NOMO-1 treated with DMSO at 0.1 percent for 48 hours (cell line): ENCODE results near the gene ZC3HAV1.
"Not testable (repeated sequence)": the region's sequence is repeated elsewhere in the genome, so short reads cannot be mapped to it uniquely, and the experiment has no call there.

ENCODE experiments used
- DNase-seq: peaks from one replicate; lab custom pipeline; 2025; ENCODE audit not compliant: unreplicated experiment; lab: John Stamatoyannopoulos, UW

ZC3HAV1 gene

GRCh38 chr7:139055674-139056073 lies 53.8 kb downstream of the ZC3HAV1 start:
- DNase-seq = no peak

- not testable (repeated sequence) for DNase-seq
Observed at GRCh38 chr7:139054656-139055055, 54.9 kb downstream of the ZC3HAV1 start.

GRCh38 chr7:139054101-139054500 lies 55.4 kb downstream of the ZC3HAV1 start:
- DNase-seq = no peak

- DNase-seq = no peak
Observed at GRCh38 chr7:139051655-139052054, 57.9 kb downstream of the ZC3HAV1 start.

GRCh38 chr7:139049936-139050335 lies 59.6 kb downstream of the ZC3HAV1 start:
- DNase-seq = no peak

GRCh38 chr7:139049111-139049510 lies 60.4 kb downstream of the ZC3HAV1 start:
- no peak for DNase-seq

- DNase-seq = no peak
Observed at GRCh38 chr7:139047970-139048369, 61.5 kb downstream of the ZC3HAV1 start.

GRCh38 chr7:139046143-139046542 lies 63.4 kb downstream of the ZC3HAV1 start:
- no peak for DNase-seq

- DNase-seq = peak; percentile 18
Observed at GRCh38 chr7:139044813-139045794, 64.4 kb downstream of the ZC3HAV1 start.

- peak; percentile 6 for DNase-seq
Observed at GRCh38 chr7:139043823-139044812, 65.4 kb downstream of the ZC3HAV1 start.

- no peak for DNase-seq
Observed at GRCh38 chr7:139041378-139042085, 68.0 kb downstream of the ZC3HAV1 start.

- DNase-seq = no peak
Observed at GRCh38 chr7:139038691-139039090, 70.8 kb downstream of the ZC3HAV1 start.

- DNase-seq = no peak
Observed at GRCh38 chr7:139036901-139037300, 72.6 kb downstream of the ZC3HAV1 start.

GRCh38 chr7:139035586-139036353 lies 73.8 kb downstream of the ZC3HAV1 start, which contains the start of gene ZC3HAV1L:
ZC3HAV1L (minus strand) TSS chr7:139036042; CDS start chr7:139036017, 25 bp downstream.
- DNase-seq = peak; percentile 3

- no peak for DNase-seq
Observed at GRCh38 chr7:139034855-139035585, 74.5 kb downstream of the ZC3HAV1 start.

GRCh38 chr7:139034336-139034735 lies 75.2 kb downstream of the ZC3HAV1 start:
- no peak for DNase-seq

- DNase-seq = no peak
Observed at GRCh38 chr7:139033346-139034114, 76.0 kb downstream of the ZC3HAV1 start.

GRCh38 chr7:139032473-139032872 lies 77.0 kb downstream of the ZC3HAV1 start:
- no peak for DNase-seq
